ENCODE results near the gene TAS2R13. TPM values are rescaled to one million over a fixed set of nuclear protein-coding genes. Genes with fewer than 3 reads are reported as not detected.

TAS2R13 gene
- total and polyA plus RNA-seq, 2 of the 4 experiments (the other 2 are of a cell fraction): 0.03 to 0.90 TPM

- TF ChIP-seq CHD1 (IDR thresholded peaks at IDR 0.05; ENCODE audit: low read depth, low read length) (no peak), ELK1 (IDR thresholded peaks at IDR 0.05; ENCODE audit: borderline replicate concordance, low read depth, low read length) (no peak), MXI1 (IDR thresholded peaks at IDR 0.05; ENCODE audit: borderline replicate concordance, low read depth, low read length) (no peak), CTCF (conservative IDR thresholded peaks at IDR 0.05; ENCODE audit: low read depth, low read length) (no peak), MAZ (IDR thresholded peaks at IDR 0.05; ENCODE audit: borderline replicate concordance, low read depth, low read length) (no peak), SMC3 (IDR thresholded peaks at IDR 0.05; ENCODE audit: low read depth, low read length) (no peak), MAFK (IDR thresholded peaks at IDR 0.05; ENCODE audit: low read depth, low read length) (no peak), FOS (IDR thresholded peaks at IDR 0.05; ENCODE audit: low read depth, low read length) (no peak), BHLHE40 (IDR thresholded peaks at IDR 0.05; ENCODE audit: low read depth, low read length) (no peak)
- no peak for ATAC-seq (ENCODE audit: low read depth)
- Histone ChIP-seq H2BK15ac (ENCODE audit: low read depth, low read length) (no peak overlapping the region), H3K14ac (replicated peaks; ENCODE audit: low read depth, low read length) (no peak overlapping the region), H3K4me3 (ENCODE audit: insufficient read depth, low read depth, low read length) (no peak overlapping the region), H3K9me1 (ENCODE audit: insufficient read depth, low read length) (peaks cover 3% of the 10 kb centered on the region; the same call in 1 of the 2 replicates), H3K4me1 (ENCODE audit: control insufficient read depth, insufficient read depth, low read length) (no peaks in the 10 kb centered on the region), H3K27me3 (ENCODE audit: control insufficient read depth, insufficient read depth, low read length) (no peaks in the 10 kb centered on the region), H3K9me3 (ENCODE audit: control insufficient read depth, insufficient read depth, low read length) (no peaks in the 10 kb centered on the region), H3K9ac (ENCODE audit: low read depth, low read length) (no peak overlapping the region), H2AFZ (replicated peaks; ENCODE audit: low read length, poor library complexity) (no peak overlapping the region), H2BK20ac (ENCODE audit: low read depth, low read length) (no peak overlapping the region), H3K27ac (ENCODE audit: insufficient read depth, low read length) (no peak overlapping the region), H3K4ac (ENCODE audit: low read depth, low read length) (no peak overlapping the region), H3K56ac (ENCODE audit: extremely low read depth, insufficient read depth, low read length) (no peak overlapping the region), H2AK9ac (replicated peaks; ENCODE audit: low read depth, low read length, poor library complexity) (no peak overlapping the region), H2AK5ac (ENCODE audit: low read depth, low read length) (no peak overlapping the region), H3K36me3 (ENCODE audit: control insufficient read depth, insufficient read depth, low read length) (no peaks in the 10 kb centered on the region), H3K18ac (ENCODE audit: low read depth, low read length) (no peak overlapping the region), H3K23ac (ENCODE audit: low read depth, low read length) (no peak overlapping the region), H2BK120ac (ENCODE audit: low read depth, low read length) (no peak overlapping the region), H3K79me1 (ENCODE audit: low read depth in 1 of 2, low read length in 2 of 2) (no peaks in the 10 kb centered on the region), H3K4me2 (ENCODE audit: low read depth, low read length) (no peak overlapping the region), H2BK5ac (ENCODE audit: low read depth, low read length, poor library complexity, severe bottlenecking) (no peak overlapping the region), H4K91ac (ENCODE audit: insufficient read depth, low read depth, low read length) (no peak overlapping the region), H4K8ac (ENCODE audit: low read depth in 2 of 2, low read length in 2 of 2) (no peak overlapping the region), H4K20me1 (ENCODE audit: insufficient read depth, low read length) (no peaks in the 10 kb centered on the region), H4K5ac (ENCODE audit: low read depth, low read length) (no peak overlapping the region)
- intact Hi-C loops (cut with micrococcal nuclease) (no loop called here), in situ Hi-C loops (cut with MboI; ENCODE audit: low sequenced_read_pairs) (no loop called here), dilution Hi-C loops (cut with HindIII; ENCODE audit: low sequenced_read_pairs, unreplicated experiment) (no loop called here)
- POLR2A ChIA-PET (ENCODE audit: unreplicated experiment): no interaction called here
- DNase-seq: no peak
- CTCF ChIA-PET: no interaction called here
- BruUV-seq (replicated peaks): no TSS peak
Observed at GRCh38 chr12:10889226-10889625, 20.1 kb downstream of the TAS2R13 start.

Measured in IMR-90 (cell line).